Measurements from ENCODE around the gene IL3RA.
"Not testable (repeated sequence)": the region's sequence is repeated elsewhere in the genome, so short reads cannot be mapped to it uniquely, and the experiment has no call there.

The IL3RA gene

DNA sequence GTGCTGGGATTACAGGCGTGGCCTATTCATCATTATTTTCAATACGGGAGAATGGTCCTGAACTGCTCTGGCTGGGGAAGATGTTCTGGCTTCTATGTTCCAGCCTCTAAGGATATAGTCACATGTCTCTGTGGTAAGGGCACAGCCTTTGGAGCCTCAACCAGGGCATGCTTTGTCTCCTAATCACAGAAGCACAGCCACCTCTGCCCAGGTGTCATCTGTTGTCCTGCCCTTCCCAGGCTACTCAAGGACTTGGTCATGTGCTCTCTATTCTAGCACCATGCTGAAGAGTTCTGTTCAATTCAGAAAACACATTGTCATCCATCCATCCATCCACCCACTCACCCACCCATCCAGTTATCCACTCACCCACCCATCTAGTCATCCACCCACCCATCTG is 86.6 kb downstream of the IL3RA start:
- no peak for DNase-seq (ENCODE audit: low read depth)
- no peak overlapping the region for H3K4me3 ChIP-seq (ENCODE audit: low read depth, low read length)
- TF ChIP-seq CTCF (IDR thresholded peaks at IDR 0.05; ENCODE audit: control insufficient read depth, extremely low read depth, insufficient read depth): no peak

GRCh38 chrX:1424147-1424851 is 87.7 kb downstream of the IL3RA start:
- no peak overlapping the region for H3K4me3 ChIP-seq (ENCODE audit: low read depth, low read length)
- TF ChIP-seq CTCF (IDR thresholded peaks at IDR 0.05; ENCODE audit: control insufficient read depth, extremely low read depth, insufficient read depth): no peak
- no peak for DNase-seq (ENCODE audit: low read depth)

- no peak overlapping the region for H3K4me3 ChIP-seq (ENCODE audit: low read depth, low read length)
- no peak for TF ChIP-seq CTCF (IDR thresholded peaks at IDR 0.05; ENCODE audit: control insufficient read depth, extremely low read depth, insufficient read depth)
- no peak for DNase-seq (ENCODE audit: low read depth)
Measured at GRCh38 chrX:1425381-1425780, 88.8 kb downstream of the IL3RA start.

DNA sequence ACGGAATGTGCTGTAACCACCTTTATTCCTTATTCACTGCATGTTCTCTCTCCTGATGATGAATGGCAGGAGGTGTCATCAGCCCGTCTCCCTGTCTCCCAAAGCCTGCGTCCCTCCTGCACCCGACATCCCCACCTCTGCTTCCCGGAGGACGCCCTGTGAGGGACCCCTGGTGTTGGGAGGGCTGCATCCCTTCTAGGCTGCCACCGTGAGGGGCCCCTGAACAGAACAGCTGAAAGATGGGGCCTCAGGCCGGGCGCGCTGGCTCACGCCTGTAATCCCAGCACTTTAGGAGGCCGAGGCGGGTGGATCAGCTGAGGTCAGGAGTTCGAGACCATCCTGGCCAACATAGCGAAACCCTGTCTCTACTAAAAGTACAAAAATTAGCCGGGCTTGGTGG is 89.7 kb downstream of the IL3RA start:
- not testable (repeated sequence) for H3K4me3 ChIP-seq (ENCODE audit: low read depth, low read length); DNase-seq (ENCODE audit: low read depth)

DNA sequence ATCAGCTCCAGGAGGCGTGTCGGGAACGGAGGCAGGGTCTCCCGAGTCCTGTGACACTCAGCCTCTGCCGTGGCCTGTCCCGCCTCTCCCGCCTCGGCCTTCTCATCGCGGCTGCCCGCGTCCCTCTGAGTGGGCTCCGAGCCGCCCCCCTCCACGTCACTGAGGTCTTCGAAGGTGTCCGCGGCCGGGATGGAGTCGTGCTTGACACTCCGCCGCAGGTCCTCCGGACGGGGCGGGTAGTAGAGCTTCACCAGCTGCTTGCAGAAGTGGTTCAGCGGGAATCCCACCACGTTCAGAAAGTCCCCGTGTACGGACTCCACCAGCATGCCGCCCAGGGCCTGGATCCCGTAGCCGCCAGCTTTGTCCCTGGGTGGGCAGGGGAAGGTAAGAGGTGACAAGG is 91.2 kb downstream of the IL3RA start:
- no peak for TF ChIP-seq CTCF (IDR thresholded peaks at IDR 0.05; ENCODE audit: control insufficient read depth, extremely low read depth, insufficient read depth)
- H3K4me3 ChIP-seq (ENCODE audit: low read depth, low read length): no peak overlapping the region
- no peak for DNase-seq (ENCODE audit: low read depth)

DNA sequence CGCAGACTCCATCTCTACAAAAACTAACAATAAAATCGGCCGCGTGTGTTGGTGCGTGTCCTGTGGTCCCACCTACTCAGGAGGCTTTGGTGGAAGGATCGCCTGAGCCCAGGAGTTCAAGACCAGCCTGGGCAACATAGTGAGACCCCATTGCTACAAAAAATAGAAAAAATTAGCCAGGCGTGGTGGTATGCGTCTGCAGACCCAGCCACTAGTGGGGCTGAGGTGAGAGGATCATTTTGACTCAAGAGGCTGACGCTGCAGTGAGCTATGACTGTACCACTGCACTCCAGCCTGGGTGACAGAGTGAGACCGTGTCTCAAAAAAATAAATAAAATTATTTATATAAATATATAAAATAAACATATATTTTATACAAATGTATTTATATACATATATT is 93.9 kb downstream of the IL3RA start:
- H3K4me3 ChIP-seq (ENCODE audit: low read depth, low read length): no peak overlapping the region
- DNase-seq (ENCODE audit: low read depth): no peak
- no peak for TF ChIP-seq CTCF (IDR thresholded peaks at IDR 0.05; ENCODE audit: control insufficient read depth, extremely low read depth, insufficient read depth)

Measured in LNCaP clone FGC (cell line).